Lung microvascular endothelial cell (primary cell): ENCODE measurements around the gene FAM193A. TPM values are rescaled to one million over a fixed set of nuclear protein-coding genes. Genes with fewer than 3 reads are reported as not detected.
"Not testable (repeated sequence)": the region's sequence is repeated elsewhere in the genome, so short reads cannot be mapped to it uniquely, and the experiment has no call there.

ENCODE experiments used
- DNase-seq, 2 donors: peaks; one replicate each; pipeline versions ENCODE4 v3.0.0 to v3.0.0-alpha.2; 2010; ENCODE audit warnings: low read depth in 2 of 2
- total RNA-seq: library from RNA; depleted of rRNA; stranded (reverse); fragments of >200 nt; gene quantifications from 2 replicates; pipeline ENCODE4 v1.2.1, GENCODE V29; 2014

Gene FAM193A
- 4.4 and 7.1 TPM in 2 replicates for total RNA-seq

DNA sequence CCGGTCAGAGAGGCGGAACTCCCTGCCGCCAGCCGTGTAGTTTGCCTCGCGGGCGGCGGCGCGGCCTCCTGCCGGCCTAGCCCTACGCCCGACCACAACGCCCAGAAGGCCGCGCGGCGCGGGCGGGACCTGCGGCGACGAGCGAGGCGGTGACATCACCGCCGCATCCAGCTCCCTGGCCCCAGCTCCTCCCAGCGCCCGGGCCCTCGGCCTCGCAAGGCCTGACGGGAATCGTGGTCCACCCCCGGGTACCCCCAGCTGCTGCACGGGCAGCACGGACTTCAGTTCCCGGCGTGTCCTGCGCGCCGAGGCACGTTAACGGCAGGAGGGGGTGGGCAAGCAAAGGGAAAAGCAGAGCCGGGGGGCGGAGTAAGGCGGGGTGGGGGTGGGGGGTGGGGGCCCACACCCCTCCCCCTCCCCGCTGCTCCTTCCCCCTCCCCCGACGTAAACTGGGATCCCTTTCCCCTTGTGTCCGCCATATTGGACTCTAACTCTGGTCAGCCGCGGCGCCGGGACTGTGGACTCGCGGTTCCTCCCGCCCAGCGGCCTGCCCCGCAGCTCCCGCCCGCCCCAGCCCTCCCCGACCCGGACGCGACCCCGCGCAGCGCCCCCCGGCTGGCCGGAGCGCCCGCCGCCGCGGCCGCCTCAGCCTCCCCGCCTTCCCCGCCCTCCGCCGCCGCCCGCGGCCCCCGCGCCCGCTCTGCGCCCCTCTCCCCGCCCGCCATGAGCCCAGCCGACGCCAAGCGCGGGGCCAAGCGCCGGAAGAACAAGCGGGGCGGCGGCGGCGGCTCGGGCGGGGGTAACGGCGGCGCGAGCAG is at the start of gene FAM193A:
Gene FAM193A, plus strand, starts transcription at position 455 of the 818 bp plus-strand sequence. Its CDS starts 269 bp downstream, at position 724.
- DNase-seq = peak; percentile 100

DNA sequence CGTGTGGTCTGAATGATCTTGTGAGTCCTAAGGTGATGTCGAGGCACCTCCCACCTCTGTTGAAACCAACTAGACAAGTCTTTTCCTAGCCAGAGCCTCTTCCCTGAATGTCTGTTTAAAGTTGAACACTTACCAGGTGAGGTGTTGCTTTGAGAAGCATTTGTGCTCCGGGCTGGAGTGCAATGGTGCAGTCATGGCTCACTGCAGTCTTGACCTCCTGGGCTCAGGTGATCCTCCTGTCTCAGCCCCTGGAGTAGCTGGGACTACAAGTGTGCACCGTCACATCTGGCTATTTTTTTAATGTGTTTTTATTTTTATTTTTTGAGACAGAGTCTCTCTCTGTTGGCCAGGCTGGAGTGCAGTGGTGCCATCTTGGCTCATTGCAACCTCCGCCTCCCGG is 49.5 kb upstream of the FAM193A start:
- no peak for DNase-seq

DNA sequence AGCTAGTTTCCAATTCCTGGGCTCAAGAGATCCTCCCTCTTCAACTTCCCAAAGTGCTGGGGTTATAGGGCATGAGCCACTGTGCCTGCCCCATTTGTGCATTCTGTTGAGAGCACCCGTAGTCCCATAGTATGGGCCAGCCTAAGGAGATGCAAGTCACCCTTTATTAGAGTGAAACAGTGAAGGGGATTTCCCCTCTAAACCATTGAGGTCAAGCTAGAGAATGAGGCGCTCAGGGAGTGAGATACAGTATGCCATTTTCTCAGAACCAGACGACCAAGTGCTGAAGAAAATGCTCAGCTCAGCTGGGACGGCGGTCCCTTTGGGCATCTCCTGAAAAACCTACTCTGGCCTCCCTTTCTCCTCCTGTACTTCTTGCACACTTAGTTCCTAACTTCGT is 48.8 kb upstream of the FAM193A start:
- no peak for DNase-seq

GRCh38 chr4:2489081-2489805 is 47.2 kb upstream of the FAM193A start:
- no peak for DNase-seq

DNA sequence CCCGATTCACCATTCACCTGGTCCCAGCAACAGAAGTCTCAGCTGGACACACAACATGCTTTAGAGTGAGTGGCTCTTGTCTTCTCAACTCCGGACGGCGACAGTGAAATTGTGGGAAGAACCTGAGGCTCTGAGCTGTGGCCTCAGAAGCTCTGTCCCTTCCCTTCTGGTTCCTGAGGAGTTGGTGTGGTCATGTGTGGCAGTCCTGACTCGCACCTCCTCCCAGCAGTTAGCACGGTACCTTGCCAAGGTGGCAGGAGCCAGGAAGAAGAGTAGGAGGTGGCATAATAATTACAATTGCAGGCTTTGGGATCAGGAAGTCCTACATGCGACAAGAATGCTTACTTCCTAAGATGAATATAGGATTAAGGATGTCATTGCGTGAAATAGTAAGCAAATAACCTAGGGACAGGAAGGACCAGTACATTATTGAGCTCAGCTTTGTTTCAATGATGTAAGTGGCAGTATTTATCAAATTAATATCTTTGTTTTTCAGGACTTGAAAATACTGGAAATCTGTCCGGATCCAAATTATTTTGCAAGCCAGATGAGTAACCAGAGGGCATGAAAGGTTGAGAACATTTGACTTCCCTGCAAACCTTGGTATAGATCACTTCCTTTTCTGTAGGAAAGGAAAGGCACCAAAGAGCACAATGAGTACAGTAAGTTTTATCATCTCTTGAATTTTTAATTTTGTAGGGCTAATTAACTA is 46.5 kb upstream of the FAM193A start:
- peak; percentile 11 to 36 for DNase-seq

GRCh38 chr4:2492970-2493369 is 43.5 kb upstream of the FAM193A start:
- DNase-seq = no peak

GRCh38 chr4:2494992-2495391 is 41.5 kb upstream of the FAM193A start:
- DNase-seq = no peak

DNA sequence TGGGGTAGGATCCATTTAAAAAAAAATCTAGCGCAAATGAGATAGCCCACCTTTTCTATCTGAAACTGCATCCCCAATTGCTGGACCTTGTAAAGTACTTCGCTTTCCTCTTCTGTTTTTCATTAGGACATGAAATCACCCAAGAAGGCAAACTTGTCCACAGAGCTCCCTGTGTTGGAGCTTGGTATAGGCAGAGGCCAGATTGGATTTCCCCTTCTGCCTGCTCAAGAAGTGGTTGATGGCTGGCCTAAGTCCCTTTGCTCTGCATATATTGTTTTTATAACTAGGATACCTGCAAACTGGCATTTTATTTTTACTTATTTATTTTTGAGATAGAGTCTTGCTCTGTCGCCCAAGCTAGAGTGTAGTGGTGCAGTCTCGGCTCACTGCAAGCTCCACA is 39.1 kb upstream of the FAM193A start:
- no peak for DNase-seq

DNA sequence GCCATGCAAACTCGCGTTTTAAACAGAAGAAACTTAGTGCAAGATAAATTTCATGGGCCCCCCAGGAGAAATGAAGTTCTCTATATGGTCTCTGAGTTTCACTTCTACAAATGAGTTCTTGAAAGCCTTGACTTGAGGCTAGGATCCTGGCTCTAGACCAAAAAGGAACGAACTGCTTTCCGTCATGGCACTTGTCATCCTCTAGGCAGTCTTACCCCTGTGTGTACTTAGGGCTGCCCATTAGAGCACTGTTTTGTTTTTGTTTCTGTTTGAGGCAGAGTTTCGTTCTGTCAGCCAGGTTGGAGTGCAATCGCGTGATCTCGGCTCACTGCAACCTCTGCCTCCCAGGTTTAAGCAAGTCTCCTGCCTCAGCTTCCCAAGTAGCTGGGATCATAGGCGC is 38.5 kb upstream of the FAM193A start:
- DNase-seq = no peak

- no peak for DNase-seq
These were observed 35.9 kb upstream of the FAM193A start for GRCh38 chr4:2500547-2500946.

GRCh38 chr4:2501034-2501594 is 35.3 kb upstream of the FAM193A start:
- DNase-seq = no peak

DNA sequence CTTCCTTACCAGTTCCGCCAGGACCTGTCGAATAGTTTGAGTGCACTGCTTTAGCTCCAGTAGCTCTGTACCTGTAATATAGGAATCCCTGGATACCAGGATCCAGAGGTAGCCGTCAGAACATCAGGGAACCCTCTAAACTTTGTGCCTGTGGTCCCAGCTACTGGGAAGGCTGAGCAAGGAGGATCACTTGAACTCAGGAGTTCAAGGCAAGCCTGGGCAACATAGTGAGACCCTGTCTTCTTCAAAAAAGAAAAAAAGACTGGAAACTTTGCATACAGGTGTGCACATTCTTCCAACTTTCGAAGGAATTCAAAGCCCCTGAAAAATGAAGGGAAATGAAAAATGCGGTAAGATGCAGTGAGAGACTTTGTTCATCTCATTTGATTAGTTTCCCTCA is 32.6 kb upstream of the FAM193A start:
- DNase-seq = no peak

DNA sequence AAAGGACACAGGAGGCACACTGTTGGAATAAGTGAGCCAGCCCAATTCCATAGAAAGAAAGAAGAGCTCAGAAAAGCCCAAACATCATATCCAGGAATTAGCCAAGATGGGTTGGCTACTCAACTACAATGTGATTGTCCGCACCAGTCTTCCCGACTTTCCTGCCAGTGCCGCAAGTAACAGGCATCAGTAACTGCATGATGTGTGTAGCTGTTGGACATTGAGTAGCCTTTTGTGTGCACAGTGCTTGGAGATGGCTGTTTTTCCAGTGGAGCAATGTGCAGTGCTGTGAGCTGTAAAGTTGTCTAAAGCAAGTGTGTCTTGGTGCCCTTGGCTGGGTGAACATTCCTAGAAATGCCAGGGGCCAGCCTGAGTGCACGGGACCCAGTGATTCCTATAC is 29.2 kb upstream of the FAM193A start:
- DNase-seq = no peak

DNA sequence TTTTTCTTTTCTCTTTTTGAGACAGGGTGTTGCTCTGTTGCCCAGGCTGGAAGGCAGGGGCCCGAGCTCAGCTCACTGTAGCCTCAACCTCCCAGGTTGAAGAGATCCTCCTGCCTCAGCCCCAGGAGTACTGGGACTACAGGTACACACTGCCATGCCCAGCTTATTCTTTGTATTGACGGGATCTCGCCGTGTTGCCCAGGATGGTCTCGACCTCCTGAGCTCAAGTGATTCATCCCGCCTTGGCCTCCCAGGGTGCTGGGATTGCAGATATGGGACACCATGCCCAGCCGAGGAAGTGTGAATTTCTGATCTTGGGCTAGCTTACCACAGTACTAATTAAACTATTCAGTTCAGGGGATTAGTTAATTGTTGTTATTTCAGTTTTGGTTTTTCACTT is 28.6 kb upstream of the FAM193A start:
- no peak for DNase-seq

DNA sequence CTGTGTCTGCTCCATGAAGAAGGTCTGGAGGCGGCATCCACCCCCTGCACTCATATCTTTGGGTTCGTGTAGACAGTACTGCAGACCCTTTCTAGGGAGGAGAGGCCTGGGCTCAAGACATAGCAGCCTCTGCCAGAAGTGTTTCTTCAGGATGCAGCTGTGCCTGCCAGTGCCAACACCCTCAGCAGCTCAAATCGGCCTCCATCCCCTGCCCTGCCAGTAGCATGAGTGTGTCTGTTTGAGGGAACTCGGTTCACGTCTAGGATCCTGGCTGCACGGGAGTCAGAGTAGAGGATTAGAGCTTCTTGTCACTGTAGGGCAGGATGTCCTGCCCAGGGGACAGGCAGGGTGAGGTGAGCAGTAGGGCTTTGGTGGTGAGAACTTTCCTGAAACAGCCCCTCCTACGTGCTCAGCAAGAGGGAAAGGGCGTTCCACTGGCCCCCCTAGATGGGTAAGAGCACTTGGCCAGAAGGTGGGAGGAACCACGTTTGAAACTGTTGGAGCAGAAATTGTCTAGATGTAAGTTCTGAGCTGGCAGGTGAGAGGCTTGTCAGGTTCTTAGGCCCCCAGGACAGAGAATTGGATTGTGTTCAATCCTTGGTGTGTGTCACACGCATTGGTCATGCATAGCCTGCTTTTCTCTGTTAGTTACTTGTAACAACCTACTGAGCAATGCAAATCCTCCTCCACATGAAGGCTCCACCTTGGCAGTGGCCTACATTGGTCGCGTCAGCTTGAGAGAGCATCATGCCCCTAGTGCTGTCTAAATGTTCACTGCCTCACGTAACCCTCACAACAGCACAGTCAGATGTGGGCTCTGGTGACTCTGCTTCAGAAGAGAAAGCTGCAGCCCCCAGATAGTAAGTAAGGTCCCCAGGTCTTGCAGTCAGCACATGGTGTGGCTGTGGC is 25.8 kb upstream of the FAM193A start:
- DNase-seq = no peak

GRCh38 chr4:2511645-2512131 is 24.8 kb upstream of the FAM193A start:
- no peak for DNase-seq

- no peak for DNase-seq
These were observed 23.9 kb upstream of the FAM193A start for GRCh38 chr4:2512396-2513135.

DNA sequence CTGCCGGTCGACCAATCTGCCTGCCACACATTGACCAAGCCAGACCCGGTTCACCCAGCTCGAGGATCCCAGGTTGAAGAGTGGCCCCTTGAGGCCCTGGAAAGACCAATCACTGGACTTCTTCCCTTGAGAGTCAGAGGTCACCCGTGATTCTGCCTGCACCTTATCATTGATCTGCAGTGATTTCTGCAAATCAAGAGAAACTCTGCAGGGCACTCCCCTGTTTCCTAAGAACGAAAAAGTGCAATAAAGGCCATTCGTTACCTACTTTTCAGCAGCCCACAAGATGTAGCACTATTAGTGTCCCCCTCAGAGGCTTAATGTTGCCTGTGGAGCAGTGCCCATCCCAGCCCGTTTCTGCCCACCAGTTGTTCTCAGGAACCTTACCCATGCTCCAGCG is 22.3 kb upstream of the FAM193A start:
- not testable (repeated sequence) for DNase-seq

GRCh38 chr4:2514944-2515343 is 21.5 kb upstream of the FAM193A start:
- DNase-seq = not testable (repeated sequence)
